SK-N-SH (cell line): ENCODE measurements around the gene AGL.

Source experiments
- CHD2 ChIP-seq: fragments of 150-350 bp; IDR thresholded peaks from 2 replicates; pipeline ENCODE4 v1.6.1; 2018; ENCODE audit warnings: low read length; ENCODE audit not compliant: partially characterized antibody
- CTCF ChIP-seq: fragments of 200-600 bp; sonication (generic); IDR thresholded peaks from 2 replicates; pipeline ENCODE4 v1.6.1; 2017; ENCODE audit warnings: antibody characterized with exemption, mild to moderate bottlenecking, moderate library complexity
- ELF1 ChIP-seq: IDR thresholded peaks from 2 replicates; pipeline ENCODE4 v1.4.0; 2012
- FOXM1 ChIP-seq: IDR thresholded peaks from 2 replicates; pipeline ENCODE4 v1.4.0; 2012; ENCODE audit warnings: low read depth, mild to moderate bottlenecking
- GABPA ChIP-seq: IDR thresholded peaks from 2 replicates; pipeline ENCODE4 v1.4.0; 2012; ENCODE audit warnings: low read depth, mild to moderate bottlenecking
- JUND ChIP-seq: IDR thresholded peaks from 2 replicates; pipeline ENCODE4 v1.4.0; 2012
- MEF2A ChIP-seq: IDR thresholded peaks from 2 replicates; pipeline ENCODE4 v1.4.0; 2012; ENCODE audit warnings: low read depth, borderline replicate concordance
- NFIC ChIP-seq: IDR thresholded peaks from 2 replicates; pipeline ENCODE4 v1.4.0; 2012; ENCODE audit warnings: borderline replicate concordance
- RFX5 ChIP-seq: IDR thresholded peaks from 2 replicates; pipeline ENCODE4 v1.6.1; 2012; ENCODE audit warnings: mild to moderate bottlenecking, improper control_type of control experiment, low read length
- SMC3 ChIP-seq: IDR thresholded peaks from 2 replicates; pipeline ENCODE4 v1.6.1; 2012; ENCODE audit warnings: low read depth, low read length, improper control_type of control experiment
- TEAD4 ChIP-seq: IDR thresholded peaks from 2 replicates; pipeline ENCODE4 v1.4.0; 2012; ENCODE audit warnings: mild to moderate bottlenecking, borderline replicate concordance; ENCODE audit not compliant: insufficient read depth
- USF2 ChIP-seq: fragments of 150-350 bp; IDR thresholded peaks from 2 replicates; pipeline ENCODE4 v1.6.1; 2017; ENCODE audit warnings: antibody characterized with exemption, low read length, low read depth, borderline replicate concordance
- YY1 ChIP-seq: IDR thresholded peaks from 2 replicates; pipeline ENCODE4 v1.4.0; 2012; ENCODE audit warnings: low read depth, mild to moderate bottlenecking

GRCh38 chr1:99917214-99917613 lies 67.1 kb downstream of the AGL start:
- TF ChIP-seq USF2, result no peak
- no peak for TF ChIP-seq CTCF
- no peak for TF ChIP-seq ELF1
- no peak for TF ChIP-seq RFX5
- TF ChIP-seq NFIC, result no peak
- TF ChIP-seq YY1, result no peak
- no peak for TF ChIP-seq TEAD4
- no peak for TF ChIP-seq JUND
- TF ChIP-seq SMC3, result no peak
- no peak for TF ChIP-seq MEF2A
- TF ChIP-seq CHD2, result no peak
- TF ChIP-seq FOXM1, result no peak
- TF ChIP-seq GABPA, result no peak
